Right lobe of liver (tissue), 6 donors: ENCODE measurements around the gene GDE1. TPM values are rescaled to one million over a fixed set of nuclear protein-coding genes. Genes with fewer than 3 reads are reported as not detected.

Experiments
- ATAC-seq, 4 donors: fragments of 200-7000 bp; cut with Tn5 transposase; one replicate each; pipeline ENCODE4 v1.9.1; 2020; ENCODE audit warnings: mild to moderate bottlenecking in 4 of 4, moderate library complexity in 4 of 4
- DNase-seq, 3 donors: peaks; one replicate each; pipeline ENCODE4 v3.0.0-alpha.2; 2020
- H3K27ac ChIP-seq, 3 donors: fragments of 200-600 bp; one replicate each; pipeline ENCODE4 v1.8.0; 2022
- H3K27me3 ChIP-seq, 2 donors: fragments of 200-600 bp; one replicate each; pipeline ENCODE4 v1.8.0; 2022
- H3K36me3 ChIP-seq, 4 donors: fragments of 200-600 bp; sonication (generic) in 1 of 4; one replicate each; pipeline versions ENCODE4 v1.5.1 to v1.8.0; 2017 to 2022; ENCODE audit warnings: control low read depth in 1 of 4
- H3K4me1 ChIP-seq, 4 donors: fragments of 200-600 bp; sonication (generic) in 1 of 4; one replicate each; pipeline versions ENCODE4 v1.5.1 to v1.8.0; 2017 to 2022; ENCODE audit warnings: control low read depth in 1 of 4
- H3K4me3 ChIP-seq, 3 donors: fragments of 200-600 bp; one replicate each; pipeline ENCODE4 v1.8.0; 2022
- H3K9me3 ChIP-seq, 4 donors: fragments of 200-600 bp; sonication (generic) in 1 of 4; one replicate each; pipeline versions ENCODE4 v1.5.1 to v1.8.0; 2017 to 2022; ENCODE audit warnings: control low read depth in 1 of 4
- CTCF ChIP-seq, 4 donors: fragments of 200-600 bp in 3 of 4; fragments of 450-650 bp in 1 of 4; IDR thresholded peaks; one replicate each; pipeline versions ENCODE4 v1.5.1 to v1.8.0; 2016 to 2022; ENCODE audit warnings: antibody characterized with exemption in 4 of 4, mild to moderate bottlenecking in 2 of 4
- POLR2A ChIP-seq: fragments of 450-650 bp; IDR thresholded peaks from one replicate; pipeline ENCODE4 v1.6.1; 2017; ENCODE audit warnings: antibody characterized with exemption, mild to moderate bottlenecking
- WGBS: methylation state at CpG from one replicate; pipeline ENCODE4 v1.1.6; 2018; ENCODE audit warnings: low coverage, low lambda C conversion rate; ENCODE audit not compliant: insufficient coverage; ENCODE audit errors: missing lambda C conversion rate; 5-methylcytosine and 5-hydroxymethylcytosine counted together
- intact Hi-C, 2 donors: fragments of 100-400 bp; cut with DNase I; formaldehyde crosslinking; loops; one replicate each; pipeline versions ENCODE4 v1.11.2 to v1.14.1; 2022
- total RNA-seq, 6 experiments: library from RNA; depleted of rRNA in 2 of 6; stranded (reverse); fragments of >200 nt in 2 of 6; fragmentation: NEBNext Ultra II Directional in 3 of 6; extraction: Animal tissue kit (Norgen Biotek cat#: 25700) in 3 of 6; gene quantifications; one replicate each; pipeline versions ENCODE4 v1.1.0 to v1.2.4, GENCODE V29; 2016 to 2023
- donor health status: DM: no; HTN: yes; CAD: no.
- donor health status: DM: no; HTN: no; CAD: no.
- donor health status: DM: no; HTN: no; CAD: no.
- donor health status: DM: no; HTN: yes; CAD: no.
- donor health status: DM: no; HTN: yes; CAD: no.

Gene GDE1
- total RNA-seq, 6 experiments from 2014 or later, result 19.1 to 30.5 (median 21.1) TPM

- no peak for DNase-seq
- H3K9me3 ChIP-seq, result no peaks in the 10 kb centered on the region
- peaks cover 0 to 36% (median 5%) of the 10 kb centered on the region in 4 donors for H3K36me3 ChIP-seq
- intact Hi-C loops, result no loop called here
- H3K4me3 ChIP-seq, result no peak overlapping the region
- no peak for TF ChIP-seq CTCF (IDR thresholded peaks at IDR 0.05)
- no peak for TF ChIP-seq POLR2A
- H3K4me1 ChIP-seq, result no peaks in the 10 kb centered on the region
- no peak for ATAC-seq
- H3K27me3 ChIP-seq, result no peaks in the 10 kb centered on the region
- H3K27ac ChIP-seq, result no peak overlapping the region
- WGBS, result 100% methylated on average over 1 of the region's 2 CpGs
These were observed 14.0 kb downstream of the GDE1 start for GRCh38 chr16:19507867-19508266.

- WGBS, result 93% methylated on average over 4 of the region's 4 CpGs
- ATAC-seq (no peak), DNase-seq (no peak)
- intact Hi-C loops, result no loop called here
- Histone ChIP-seq H3K4me1 (no peaks in the 10 kb centered on the region), H3K4me3 (no peak overlapping the region), H3K36me3 (peaks cover 0 to 41% (median 5%) of the 10 kb centered on the region in 4 donors), H3K9me3 (no peaks in the 10 kb centered on the region), H3K27me3 (no peaks in the 10 kb centered on the region), H3K27ac (no peak overlapping the region)
- TF ChIP-seq POLR2A (no peak), CTCF (IDR thresholded peaks at IDR 0.05) (no peak)
These were observed 14.9 kb downstream of the GDE1 start for GRCh38 chr16:19506965-19507364.

GRCh38 chr16:19505600-19506303 is 16.1 kb downstream of the GDE1 start:
- no peak overlapping the region for H3K4me3 ChIP-seq
- WGBS, result 72% methylated on average over 5 of the region's 5 CpGs
- TF ChIP-seq CTCF (IDR thresholded peaks at IDR 0.05) (no peak), POLR2A (no peak)
- H3K9me3 ChIP-seq, result no peaks in the 10 kb centered on the region
- intact Hi-C loops, result no loop called here
- no peak for DNase-seq
- H3K36me3 ChIP-seq, result peaks cover 0 to 41% (median 8%) of the 10 kb centered on the region in 4 donors
- no peak for ATAC-seq
- no peaks in the 10 kb centered on the region for H3K27me3 ChIP-seq
- H3K4me1 ChIP-seq, result no peaks in the 10 kb centered on the region
- no peak overlapping the region for H3K27ac ChIP-seq

- intact Hi-C loops, result loop anchor here in 1 of 2 donors (5.0 kb wide), 1 partner anchor 116 kb away; no protein-coding TSS in a partner anchor
- peaks cover 0 to 36% (median 4%) of the 10 kb centered on the region in 4 donors for H3K36me3 ChIP-seq
These were observed 18.3 kb downstream of the GDE1 start for GRCh38 chr16:19503461-19504075.

More at GRCh38 chr16:19503461-19504075, 18.3 kb downstream of the GDE1 start:
- Histone ChIP-seq H3K27ac (no peak overlapping the region), H3K9me3 (no peaks in the 10 kb centered on the region), H3K4me3 (no peak overlapping the region), H3K4me1 (no peaks in the 10 kb centered on the region), H3K27me3 (no peaks in the 10 kb centered on the region)
- DNase-seq, result no peak
- WGBS, result 77% methylated on average over 4 of the region's 5 CpGs
- ATAC-seq, result peak in 2 of 4 donors; percentile 7 to 10
- TF ChIP-seq POLR2A (no peak), CTCF (IDR thresholded peaks at IDR 0.05) (no peak)
